Measurements from ENCODE around the gene TMEM126B. TPM values are rescaled to one million over a fixed set of nuclear protein-coding genes. Genes with fewer than 3 reads are reported as not detected.

Gene TMEM126B
- total RNA-seq, 2 donors from 2014 or later = 48.4 to 55.5 TPM

GRCh38 chr11:85672105-85672902 lies 43.9 kb downstream of the TMEM126B start:
- DNase-seq = no peak
- intact Hi-C loops (cut with DNase I) = no loop called here
- no peak for ATAC-seq

GRCh38 chr11:85673393-85673792 lies 45.0 kb downstream of the TMEM126B start:
- intact Hi-C loops (cut with DNase I) = no loop called here
- no peak for ATAC-seq
- no peak for DNase-seq

GRCh38 chr11:85679576-85679975 lies 51.2 kb downstream of the TMEM126B start:
- ATAC-seq (no peak), DNase-seq (no peak)
- intact Hi-C loops (cut with DNase I) = no loop called here

- DNase-seq (no peak), ATAC-seq (no peak)
- intact Hi-C loops (cut with DNase I) = no loop called here
These were observed 52.5 kb downstream of the TMEM126B start for GRCh38 chr11:85680897-85681296.

- intact Hi-C loops (cut with DNase I) = no loop called here
- DNase-seq (peak; percentile 85), ATAC-seq (peak in 1 of 2 donors; percentile 68)
These were observed 54.2 kb downstream of the TMEM126B start for GRCh38 chr11:85682330-85683305.

GRCh38 chr11:85685125-85685819 lies 56.9 kb downstream of the TMEM126B start:
- DNase-seq (no peak), ATAC-seq (peak; percentile 12 to 38)
- intact Hi-C loops (cut with DNase I) = no loop called here

- intact Hi-C loops (cut with DNase I) = no loop called here
- ATAC-seq = peak; percentile 94 to 97
- peak; percentile 80 for DNase-seq
These were observed 57.5 kb downstream of the TMEM126B start, which contains the start of gene CCDC89 for GRCh38 chr11:85685820-85686459. Gene CCDC89, minus strand, starts transcription at chr11:85686195. Its CDS starts 65 bp downstream, at chr11:85686130.

Other genes with a start within 250 kb of the TMEM126B start
- gene DLG2, start 1.2 kb upstream of the TMEM126B start, total RNA-seq = 1 to 10 TPM; 5.9 to 7.4 TPM
- 10 to 100 TPM; 59.8 to 61.5 TPM for gene TMEM126A, start 19.4 kb downstream of the TMEM126B start, total RNA-seq
- 10 to 100 TPM; 13.8 to 17.1 TPM for gene CREBZF, start 36.5 kb downstream of the TMEM126B start, total RNA-seq
- 1 to 10 TPM in 1 of 2 donors, under 1 TPM in 1; 0.39 to 1.0 TPM for gene CCDC89, start 57.6 kb downstream of the TMEM126B start, total RNA-seq
- 10 to 100 TPM in 1 of 2 donors, 1 to 10 TPM in 1; 7.2 to 12.4 TPM for gene SYTL2, start 182.5 kb downstream of the TMEM126B start, total RNA-seq
- not detected for gene CCDC83, start 226.8 kb downstream of the TMEM126B start, total RNA-seq

Measured in left cardiac atrium (tissue), 4 donors.